ENCODE results near the gene TCF12. TPM values are rescaled to one million over a fixed set of nuclear protein-coding genes. Genes with fewer than 3 reads are reported as not detected.

The TCF12 gene
- total and polyA plus RNA-seq, 2 donors (not counting 3 experiments of a cell fraction or from before 2014, with no cell fraction given), result 72.1 to 133 TPM

DNA sequence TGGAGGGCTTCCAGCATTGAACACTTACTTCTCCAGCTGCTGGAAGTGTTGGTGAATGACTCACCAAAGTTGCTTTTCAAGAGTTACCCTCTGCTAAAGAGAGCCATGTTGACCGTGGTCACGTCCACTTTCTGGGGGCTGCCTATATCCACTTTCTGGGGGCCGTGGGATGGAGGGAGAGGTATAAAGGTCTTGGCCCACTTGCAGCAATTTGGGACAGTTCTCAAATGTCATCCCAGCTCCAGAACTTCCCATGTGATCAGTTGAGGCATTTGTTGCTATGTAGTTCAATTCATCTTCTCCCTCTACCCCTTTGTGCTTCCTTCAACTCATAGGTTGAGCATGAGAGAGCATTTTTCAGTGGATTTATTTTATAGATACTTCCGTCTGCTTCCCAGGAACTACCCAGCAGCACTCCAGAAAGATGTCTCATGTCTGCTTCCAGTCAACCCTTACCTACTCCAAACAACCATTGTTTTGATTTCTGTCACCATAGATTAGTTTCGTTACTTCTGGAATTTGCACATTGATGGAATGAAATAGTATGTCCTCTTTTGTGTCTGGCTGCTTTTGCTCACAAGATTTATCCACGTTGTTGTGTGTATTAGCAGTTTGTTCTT is 130.6 kb downstream of the TCF12 start:
- TF ChIP-seq, protein P1, sequence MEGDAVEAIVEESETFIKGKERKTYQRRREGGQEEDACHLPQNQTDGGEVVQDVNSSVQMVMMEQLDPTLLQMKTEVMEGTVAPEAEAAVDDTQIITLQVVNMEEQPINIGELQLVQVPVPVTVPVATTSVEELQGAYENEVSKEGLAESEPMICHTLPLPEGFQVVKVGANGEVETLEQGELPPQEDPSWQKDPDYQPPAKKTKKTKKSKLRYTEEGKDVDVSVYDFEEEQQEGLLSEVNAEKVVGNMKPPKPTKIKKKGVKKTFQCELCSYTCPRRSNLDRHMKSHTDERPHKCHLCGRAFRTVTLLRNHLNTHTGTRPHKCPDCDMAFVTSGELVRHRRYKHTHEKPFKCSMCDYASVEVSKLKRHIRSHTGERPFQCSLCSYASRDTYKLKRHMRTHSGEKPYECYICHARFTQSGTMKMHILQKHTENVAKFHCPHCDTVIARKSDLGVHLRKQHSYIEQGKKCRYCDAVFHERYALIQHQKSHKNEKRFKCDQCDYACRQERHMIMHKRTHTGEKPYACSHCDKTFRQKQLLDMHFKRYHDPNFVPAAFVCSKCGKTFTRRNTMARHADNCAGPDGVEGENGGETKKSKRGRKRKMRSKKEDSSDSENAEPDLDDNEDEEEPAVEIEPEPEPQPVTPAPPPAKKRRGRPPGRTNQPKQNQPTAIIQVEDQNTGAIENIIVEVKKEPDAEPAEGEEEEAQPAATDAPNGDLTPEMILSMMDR (IDR thresholded peaks at IDR 0.05; ENCODE audit: extremely low read depth in 1 of 2, insufficient read depth in 1 of 2, low read depth in 1 of 2, low read length in 2 of 2), result no peak
- TF ChIP-seq, protein P2, sequence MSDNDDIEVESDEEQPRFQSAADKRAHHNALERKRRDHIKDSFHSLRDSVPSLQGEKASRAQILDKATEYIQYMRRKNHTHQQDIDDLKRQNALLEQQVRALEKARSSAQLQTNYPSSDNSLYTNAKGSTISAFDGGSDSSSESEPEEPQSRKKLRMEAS (IDR thresholded peaks at IDR 0.05; ENCODE audit: insufficient read depth, insufficient read length), result no peak
- TF ChIP-seq EZH2 (IDR thresholded peaks at IDR 0.05; ENCODE audit: borderline replicate concordance, low read depth, low read length, severe bottlenecking) (no peak), GATA2 (IDR thresholded peaks at IDR 0.05; ENCODE audit: insufficient read depth, insufficient read length, low read depth, low read length) (no peak), JUN (IDR thresholded peaks at IDR 0.05; ENCODE audit: borderline replicate concordance, insufficient read depth, insufficient read length, low read depth) (no peak), POLR2A (IDR thresholded peaks at IDR 0.05; ENCODE audit: low read depth, low read length) (no peak), POLR2AphosphoS5 (IDR thresholded peaks at IDR 0.05; ENCODE audit: insufficient read depth, low read depth, low read length) (no peak), FOS (IDR thresholded peaks at IDR 0.05; ENCODE audit: borderline replicate concordance, insufficient read depth, low read length) (no peak), MYC (IDR thresholded peaks at IDR 0.05; ENCODE audit: low read depth, low read length) (no peak)
- dilution Hi-C loops (cut with MboI; ENCODE audit: extremely low pct_ligation_motif_present, low sequenced_read_pairs) (no loop called here), intact Hi-C loops (cut with micrococcal nuclease) (no loop called here)
- H2AFZ ChIP-seq (ENCODE audit: low read depth, low read length), result no peak overlapping the region
- H3K27ac ChIP-seq (ENCODE audit: insufficient read depth, low read depth, low read length), result no peak overlapping the region
- ChIA-PET CTCF (no interaction called here), POLR2A (no interaction called here)
- H3K36me3 ChIP-seq (ENCODE audit: control insufficient read depth in 2 of 2, extremely low read depth in 1 of 2, insufficient read depth in 2 of 2, low read length in 2 of 2), result no peaks in the 10 kb centered on the region
- no peak overlapping the region for H3K9ac ChIP-seq (replicated peaks; ENCODE audit: extremely low read depth, insufficient read depth, low read length)
- H3K27me3 ChIP-seq (ENCODE audit: control insufficient read depth in 2 of 2, insufficient read depth in 2 of 2, low read length in 2 of 2), result no peaks in the 10 kb centered on the region
- H3K4me3 ChIP-seq (replicated peaks in 1 of 3; ENCODE audit: insufficient read depth in 1 of 3, low read depth in 1 of 3, low read length in 3 of 3), result no peak overlapping the region
- no peaks in the 10 kb centered on the region for H3K9me3 ChIP-seq (replicated peaks; ENCODE audit: control insufficient read depth, insufficient read depth, low read length)
- peaks cover 80% of the 10 kb centered on the region for H3K79me2 ChIP-seq (ENCODE audit: control insufficient read depth, insufficient read depth, low read length)
- peaks cover 12% of the 10 kb centered on the region for H4K20me1 ChIP-seq (replicated peaks; ENCODE audit: control insufficient read depth, extremely low read depth, insufficient read depth, low read length)
- peaks cover 7% of the 10 kb centered on the region for H3K4me1 ChIP-seq (ENCODE audit: control insufficient read depth, extremely low read depth, insufficient read depth, low read length)
- no peak for FAIRE-seq
- H3K9me1 ChIP-seq (replicated peaks; ENCODE audit: control insufficient read depth, extremely low read depth, insufficient read depth, low read length), result no peaks in the 10 kb centered on the region
- no TSS peak for BruUV-seq (replicated peaks)
- DNase-seq (ENCODE audit: low read depth, low spot score), result no peak
- H3K4me2 ChIP-seq (ENCODE audit: insufficient read depth, low read length), result no peak overlapping the region
